Measurements from ENCODE around the gene LGALS3BP.

Gene LGALS3BP

DNA sequence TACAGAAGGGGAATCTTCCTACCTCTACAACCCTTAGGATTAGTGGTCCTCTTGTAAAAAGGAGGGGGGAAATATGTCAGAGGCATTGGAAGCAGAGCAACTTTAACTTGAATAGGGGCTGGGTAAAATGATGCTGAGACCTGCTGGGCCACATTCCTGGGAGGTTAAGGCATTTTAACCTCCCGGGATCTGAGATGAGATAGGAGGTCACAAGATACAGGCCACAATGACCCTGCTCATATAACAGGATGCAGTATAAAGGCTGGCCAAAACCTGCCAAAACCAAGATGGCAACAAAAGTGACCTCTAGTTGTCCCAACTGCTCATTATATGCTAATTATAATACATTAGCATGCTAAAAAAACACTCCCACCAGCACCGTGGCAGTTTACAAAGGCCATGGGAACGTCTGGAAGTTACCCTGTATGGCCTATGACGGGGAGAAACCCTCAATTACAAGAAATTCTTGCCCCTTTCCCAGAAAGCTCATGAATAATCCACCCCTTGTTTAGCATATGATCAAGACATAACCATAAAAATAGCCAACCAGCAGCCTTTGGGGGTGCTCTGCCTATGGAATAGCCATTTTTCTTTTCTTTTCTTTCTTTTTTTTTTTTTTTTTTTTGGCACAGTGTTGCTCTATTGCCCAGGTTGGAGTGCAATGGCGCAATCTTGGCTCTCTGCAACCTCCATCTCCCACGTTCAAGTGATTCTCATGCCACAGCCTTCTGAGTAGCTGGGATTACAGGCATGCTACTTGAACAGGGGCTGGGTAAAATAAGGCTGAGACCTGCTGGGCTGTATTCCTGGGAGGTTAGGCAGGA lies 38.0 kb upstream of the LGALS3BP start:
- Histone ChIP-seq H3K23ac (ENCODE audit: low read length) (no peak overlapping the region), H4K8ac (ENCODE audit: low read depth, low read length) (peak overlapping the region; percentile 50), H3K79me2 (ENCODE audit: control insufficient read depth, insufficient read depth, low read length, poor library complexity) (no peaks in the 10 kb centered on the region), H3K27ac (ENCODE audit: low read depth, low read length) (peak overlapping the region; percentile 66), H3K4me2 (ENCODE audit: low read length) (peak overlapping the region; percentile 6), H2BK120ac (ENCODE audit: insufficient read depth, low read length, poor library complexity) (peak overlapping the region; percentile 91), H2AFZ (ENCODE audit: insufficient read depth, low read length, poor library complexity) (no peak overlapping the region), H2BK12ac (ENCODE audit: low read length) (peak overlapping the region; percentile 90), H3K18ac (ENCODE audit: low read length) (no peak overlapping the region), H3K14ac (ENCODE audit: low read length) (peak overlapping the region; percentile 64), H3K27me3 (ENCODE audit: insufficient read depth, low read length) (no peaks in the 10 kb centered on the region), H3K4me3 (ENCODE audit: low read depth, low read length) (no peak overlapping the region), H3K9me3 (ENCODE audit: insufficient read depth, low read depth, low read length) (peaks cover 4% of the 10 kb centered on the region), H3K4ac (ENCODE audit: low read depth, low read length) (peak overlapping the region; percentile 28), H3K36me3 (ENCODE audit: control insufficient read depth in 1 of 2, insufficient read depth in 2 of 2, low read length in 2 of 2) (no peaks in the 10 kb centered on the region), H3K4me1 (ENCODE audit: control insufficient read depth in 1 of 2, insufficient read depth in 2 of 2, low read length in 2 of 2) (peaks cover 10 to 12% of the 10 kb centered on the region in 2 experiments), H4K91ac (ENCODE audit: low read depth, low read length) (peak overlapping the region; percentile 73), H2BK5ac (ENCODE audit: low read depth, low read length, poor library complexity) (peak overlapping the region; percentile 74), H2AK5ac (ENCODE audit: low read length) (peak overlapping the region; percentile 87), H3K9ac (ENCODE audit: low read length) (no peak overlapping the region), H3K79me1 (ENCODE audit: low read length) (peaks cover 17% of the 10 kb centered on the region), H4K12ac (ENCODE audit: low read depth, low read length) (no peak overlapping the region)
- DNase-seq: peak; percentile 90 to 96
- WGBS (ENCODE audit: extremely low coverage, insufficient coverage, insufficient read length): no CpG with 5 or more reads among the region's 6 CpGs

DNA sequence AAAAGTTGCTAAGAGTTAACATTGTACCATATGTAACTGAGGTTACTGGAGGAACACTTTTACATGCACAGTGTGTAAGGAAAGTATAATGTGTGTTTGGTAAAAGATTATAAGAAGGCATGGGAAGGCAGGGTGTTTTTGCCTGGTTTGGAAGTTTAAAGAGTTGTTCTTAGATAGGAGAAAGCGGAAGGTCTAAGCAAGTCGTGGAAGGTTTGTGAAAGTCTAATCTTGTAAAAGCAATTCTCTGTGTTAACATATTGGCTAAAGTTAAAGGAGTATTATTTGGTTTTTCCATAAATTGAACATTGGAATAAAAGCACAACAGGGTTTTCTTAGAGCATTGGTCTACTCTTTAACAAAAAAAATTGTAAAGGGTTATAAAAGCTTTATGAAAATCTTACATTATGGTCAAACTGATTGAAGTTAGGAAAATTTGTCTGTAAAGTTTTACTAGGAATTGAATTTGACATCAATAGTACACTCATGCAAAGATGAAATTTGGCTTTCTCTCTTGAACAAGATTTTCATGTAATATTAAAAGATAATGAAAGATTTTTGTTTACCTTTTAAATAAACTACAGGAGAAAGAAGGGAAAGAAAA lies 34.5 kb upstream of the LGALS3BP start:
- WGBS (ENCODE audit: extremely low coverage, insufficient coverage, insufficient read length): no CpG with 5 or more reads among the region's 2 CpGs
- no peak for DNase-seq
- Histone ChIP-seq H3K23ac (ENCODE audit: low read length) (no peak overlapping the region), H2AFZ (ENCODE audit: insufficient read depth, low read length, poor library complexity) (no peak overlapping the region), H2BK120ac (ENCODE audit: insufficient read depth, low read length, poor library complexity) (no peak overlapping the region), H2BK5ac (ENCODE audit: low read depth, low read length, poor library complexity) (no peak overlapping the region), H3K79me2 (ENCODE audit: control insufficient read depth, insufficient read depth, low read length, poor library complexity) (peaks cover 7% of the 10 kb centered on the region), H3K4me3 (ENCODE audit: low read depth, low read length) (no peak overlapping the region), H2AK5ac (ENCODE audit: low read length) (no peak overlapping the region), H3K18ac (ENCODE audit: low read length) (no peak overlapping the region), H3K27ac (ENCODE audit: low read depth, low read length) (no peak overlapping the region), H3K4me1 (ENCODE audit: control insufficient read depth in 1 of 2, insufficient read depth in 2 of 2, low read length in 2 of 2) (peaks cover 16 to 18% of the 10 kb centered on the region in 2 experiments), H4K91ac (ENCODE audit: low read depth, low read length) (no peak overlapping the region), H3K9me3 (ENCODE audit: insufficient read depth, low read depth, low read length) (peaks cover 5% of the 10 kb centered on the region), H3K4ac (ENCODE audit: low read depth, low read length) (no peak overlapping the region), H4K12ac (ENCODE audit: low read depth, low read length) (no peak overlapping the region), H3K9ac (ENCODE audit: low read length) (no peak overlapping the region), H2BK12ac (ENCODE audit: low read length) (no peak overlapping the region), H3K14ac (ENCODE audit: low read length) (no peak overlapping the region), H3K4me2 (ENCODE audit: low read length) (no peak overlapping the region), H3K27me3 (ENCODE audit: insufficient read depth, low read length) (no peaks in the 10 kb centered on the region), H3K36me3 (ENCODE audit: control insufficient read depth in 1 of 2, insufficient read depth in 2 of 2, low read length in 2 of 2) (no peaks in the 10 kb centered on the region), H4K8ac (ENCODE audit: low read depth, low read length) (no peak overlapping the region), H3K79me1 (ENCODE audit: low read length) (peaks cover 25% of the 10 kb centered on the region)

DNA sequence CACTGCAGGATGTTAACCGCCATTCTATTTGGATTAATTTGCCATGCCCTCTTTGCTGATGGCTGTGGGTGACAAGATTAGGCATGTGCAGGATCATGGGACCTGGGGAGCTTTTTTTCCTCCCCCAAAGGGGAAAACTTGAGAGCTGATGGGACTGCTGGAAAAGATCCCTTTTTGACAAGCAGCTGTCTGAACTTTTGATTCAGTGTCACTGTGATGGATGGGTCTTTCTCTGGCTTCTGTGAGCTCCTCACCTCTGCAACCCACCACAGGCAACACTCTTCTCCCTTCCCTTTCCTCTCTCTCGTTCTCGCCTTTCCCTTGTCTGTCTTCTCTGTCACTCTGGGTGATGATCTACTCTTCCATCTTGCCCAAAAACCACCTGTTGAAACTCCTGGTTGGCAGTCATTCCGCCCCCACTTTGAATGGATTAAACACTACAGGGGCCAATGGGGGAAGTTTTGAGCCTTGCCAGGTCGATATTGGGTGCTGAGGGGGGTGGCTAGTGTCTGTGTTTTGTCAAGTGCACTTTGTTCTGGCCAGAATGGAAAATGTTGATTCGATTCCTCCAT lies 32.9 kb upstream of the LGALS3BP start:
- no peak overlapping the region for H3K18ac ChIP-seq (ENCODE audit: low read length)
- no CpG with 5 or more reads among the region's 6 CpGs for WGBS (ENCODE audit: extremely low coverage, insufficient coverage, insufficient read length)

DNA sequence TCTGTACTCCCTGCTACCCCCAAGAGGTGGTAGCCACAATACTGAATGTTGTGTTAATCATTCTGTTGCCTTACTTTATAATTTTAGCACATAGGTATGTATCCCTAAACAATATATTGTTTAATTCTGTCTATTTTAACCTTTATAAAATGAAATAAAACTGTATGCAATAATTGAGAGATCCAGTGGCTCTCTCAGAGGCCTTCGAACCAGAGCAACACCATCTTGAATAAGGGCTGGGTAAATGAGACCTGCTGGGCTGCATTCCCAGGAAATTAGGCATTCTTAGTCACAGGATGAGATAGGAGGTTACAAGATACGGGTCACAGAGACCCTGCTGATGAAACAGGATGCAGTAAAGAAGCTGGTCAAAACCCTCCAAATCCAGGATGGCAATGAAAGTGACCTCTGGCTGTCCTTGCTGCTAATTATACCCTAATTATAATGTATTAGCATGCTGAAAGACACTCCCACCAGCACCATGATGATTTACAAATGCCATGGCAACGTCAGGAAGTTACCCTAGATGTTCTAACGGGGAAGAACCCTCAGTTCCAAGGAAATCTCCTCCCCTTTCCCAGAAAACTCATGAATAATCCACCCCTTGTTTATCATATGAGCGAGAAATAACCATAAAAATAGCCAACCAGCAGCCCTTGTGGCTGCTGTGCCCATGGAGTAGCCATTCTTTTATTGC lies 31.9 kb upstream of the LGALS3BP start:
- Histone ChIP-seq H2AK5ac (ENCODE audit: low read length) (no peak overlapping the region), H3K36me3 (ENCODE audit: control insufficient read depth in 1 of 2, insufficient read depth in 2 of 2, low read length in 2 of 2) (peaks cover 7% of the 10 kb centered on the region in 2 experiments), H2BK5ac (ENCODE audit: low read depth, low read length, poor library complexity) (no peak overlapping the region)

More for the DNA sequence above, 32.9 kb upstream of the LGALS3BP start:
- H4K91ac ChIP-seq (ENCODE audit: low read depth, low read length): no peak overlapping the region
- H3K4me3 ChIP-seq (ENCODE audit: low read depth, low read length): no peak overlapping the region
- no peak overlapping the region for H4K8ac ChIP-seq (ENCODE audit: low read depth, low read length)
- no peak for DNase-seq
- H3K9ac ChIP-seq (ENCODE audit: low read length): no peak overlapping the region
- H3K79me1 ChIP-seq (ENCODE audit: low read length): peaks cover 22% of the 10 kb centered on the region
- no peak overlapping the region for H3K4ac ChIP-seq (ENCODE audit: low read depth, low read length)
- no peak overlapping the region for H3K23ac ChIP-seq (ENCODE audit: low read length)
- no peak overlapping the region for H2BK120ac ChIP-seq (ENCODE audit: insufficient read depth, low read length, poor library complexity)
- peak overlapping the region; percentile 21 for H2BK5ac ChIP-seq (ENCODE audit: low read depth, low read length, poor library complexity)
- H3K36me3 ChIP-seq (ENCODE audit: control insufficient read depth in 1 of 2, insufficient read depth in 2 of 2, low read length in 2 of 2): peaks cover 4% of the 10 kb centered on the region in 2 experiments
- H2BK12ac ChIP-seq (ENCODE audit: low read length): no peak overlapping the region
- no peak overlapping the region for H2AK5ac ChIP-seq (ENCODE audit: low read length)
- peaks cover 5% of the 10 kb centered on the region for H3K9me3 ChIP-seq (ENCODE audit: insufficient read depth, low read depth, low read length)
- H3K27ac ChIP-seq (ENCODE audit: low read depth, low read length): no peak overlapping the region
- H3K4me2 ChIP-seq (ENCODE audit: low read length): no peak overlapping the region
- H3K27me3 ChIP-seq (ENCODE audit: insufficient read depth, low read length): no peaks in the 10 kb centered on the region
- no peak overlapping the region for H3K14ac ChIP-seq (ENCODE audit: low read length)
- peaks cover 21 to 22% of the 10 kb centered on the region in 2 experiments for H3K4me1 ChIP-seq (ENCODE audit: control insufficient read depth in 1 of 2, insufficient read depth in 2 of 2, low read length in 2 of 2)
- H2AFZ ChIP-seq (ENCODE audit: insufficient read depth, low read length, poor library complexity): no peak overlapping the region
- no peak overlapping the region for H4K12ac ChIP-seq (ENCODE audit: low read depth, low read length)
- H3K79me2 ChIP-seq (ENCODE audit: control insufficient read depth, insufficient read depth, low read length, poor library complexity): peaks cover 15% of the 10 kb centered on the region

More for the DNA sequence above, 31.9 kb upstream of the LGALS3BP start:
- H2BK12ac ChIP-seq (ENCODE audit: low read length): peak overlapping the region; percentile 38
- no peak overlapping the region for H3K9ac ChIP-seq (ENCODE audit: low read length)
- H3K9me3 ChIP-seq (ENCODE audit: insufficient read depth, low read depth, low read length): peaks cover 5% of the 10 kb centered on the region
- H3K79me2 ChIP-seq (ENCODE audit: control insufficient read depth, insufficient read depth, low read length, poor library complexity): peaks cover 17% of the 10 kb centered on the region
- H3K4ac ChIP-seq (ENCODE audit: low read depth, low read length): no peak overlapping the region
- no CpG with 5 or more reads among the region's 5 CpGs for WGBS (ENCODE audit: extremely low coverage, insufficient coverage, insufficient read length)
- H2AFZ ChIP-seq (ENCODE audit: insufficient read depth, low read length, poor library complexity): no peak overlapping the region
- peak overlapping the region; percentile 38 for H2BK120ac ChIP-seq (ENCODE audit: insufficient read depth, low read length, poor library complexity)
- DNase-seq: peak; percentile 87 to 93
- H3K4me1 ChIP-seq (ENCODE audit: control insufficient read depth in 1 of 2, insufficient read depth in 2 of 2, low read length in 2 of 2): peaks cover 19 to 20% of the 10 kb centered on the region in 2 experiments
- peaks cover 18% of the 10 kb centered on the region for H3K79me1 ChIP-seq (ENCODE audit: low read length)
- H3K4me2 ChIP-seq (ENCODE audit: low read length): no peak overlapping the region
- H3K27ac ChIP-seq (ENCODE audit: low read depth, low read length): peak overlapping the region; percentile 21
- no peak overlapping the region for H3K18ac ChIP-seq (ENCODE audit: low read length)
- no peak overlapping the region for H3K23ac ChIP-seq (ENCODE audit: low read length)
- H3K14ac ChIP-seq (ENCODE audit: low read length): no peak overlapping the region
- no peaks in the 10 kb centered on the region for H3K27me3 ChIP-seq (ENCODE audit: insufficient read depth, low read length)
- no peak overlapping the region for H4K8ac ChIP-seq (ENCODE audit: low read depth, low read length)
- no peak overlapping the region for H3K4me3 ChIP-seq (ENCODE audit: low read depth, low read length)
- H4K12ac ChIP-seq (ENCODE audit: low read depth, low read length): no peak overlapping the region
- H4K91ac ChIP-seq (ENCODE audit: low read depth, low read length): no peak overlapping the region

Measured in trophoblast cell (in vitro differentiated cells and primary cell).